Hippocampal formation (tissue), 2 donors: Measurements from ENCODE around the gene SCYGR2.
"Not testable (repeated sequence)": the region's sequence is repeated elsewhere in the genome, so short reads cannot be mapped to it uniquely, and the experiment has no call there.

Experiments
- DNase-seq, 2 donors: peaks; one replicate each; lab custom pipeline; 2025; lab: John Stamatoyannopoulos, UW

Gene SCYGR2

DNA sequence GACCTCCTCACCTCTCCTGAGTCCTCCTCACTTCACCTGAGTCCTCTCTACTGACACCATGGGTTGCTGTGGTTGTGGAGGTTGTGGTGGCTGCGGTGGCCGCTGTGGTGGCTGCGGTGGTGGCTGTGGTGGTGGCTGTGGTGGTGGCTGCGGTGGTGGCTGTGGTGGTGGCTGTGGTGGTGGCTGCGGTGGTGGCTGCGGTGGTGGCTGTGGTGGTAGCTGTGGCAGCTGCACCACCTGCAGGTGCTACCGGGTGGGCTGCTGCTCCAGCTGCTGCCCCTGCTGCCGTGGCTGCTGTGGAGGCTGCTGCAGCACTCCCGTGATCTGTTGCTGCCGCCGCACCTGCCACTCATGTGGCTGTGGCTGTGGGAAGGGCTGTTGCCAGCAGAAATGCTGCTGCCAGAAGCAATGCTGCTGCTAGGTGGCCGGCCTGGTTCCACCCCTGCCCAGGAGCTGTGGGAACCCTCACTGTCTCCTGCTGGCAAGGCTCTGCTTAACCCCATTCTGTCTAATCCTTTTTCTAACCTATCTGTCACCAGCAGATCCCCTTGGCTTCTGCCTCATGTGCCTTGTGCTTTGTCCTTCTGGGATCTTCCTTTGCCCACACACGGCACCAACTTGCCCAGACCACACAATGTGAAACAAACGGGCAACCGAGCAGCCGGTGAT is at the start of gene SCYGR2:
Gene SCYGR2 (plus strand): TSS at position 59 of the 669 bp plus-strand sequence. CDS start 0 bp downstream, at position 59.
- DNase-seq: not testable (repeated sequence)

GRCh38 chr2:227551836-227552235 is 46.9 kb upstream of the SCYGR2 start:
- no peak for DNase-seq

GRCh38 chr2:227562581-227562980 is 36.1 kb upstream of the SCYGR2 start:
- no peak for DNase-seq

GRCh38 chr2:227565080-227565479 is 33.6 kb upstream of the SCYGR2 start:
- DNase-seq: no peak

GRCh38 chr2:227566012-227566411 is 32.7 kb upstream of the SCYGR2 start:
- DNase-seq: no peak

DNA sequence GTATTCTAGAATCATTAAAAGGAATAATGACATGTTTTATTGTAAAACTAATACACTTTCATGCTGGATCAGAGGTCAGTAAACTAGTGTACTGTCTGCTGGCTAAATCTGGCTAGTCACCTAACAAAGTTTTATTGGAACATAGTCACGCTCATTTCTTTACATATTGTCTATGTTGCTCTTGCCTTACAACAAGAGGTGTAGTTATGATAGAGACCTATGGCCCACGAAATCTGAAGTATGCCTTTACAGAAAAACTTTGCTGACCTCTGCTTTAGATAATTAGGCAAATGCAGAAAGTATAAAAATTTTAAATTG is 29.9 kb upstream of the SCYGR2 start:
- DNase-seq: no peak

DNA sequence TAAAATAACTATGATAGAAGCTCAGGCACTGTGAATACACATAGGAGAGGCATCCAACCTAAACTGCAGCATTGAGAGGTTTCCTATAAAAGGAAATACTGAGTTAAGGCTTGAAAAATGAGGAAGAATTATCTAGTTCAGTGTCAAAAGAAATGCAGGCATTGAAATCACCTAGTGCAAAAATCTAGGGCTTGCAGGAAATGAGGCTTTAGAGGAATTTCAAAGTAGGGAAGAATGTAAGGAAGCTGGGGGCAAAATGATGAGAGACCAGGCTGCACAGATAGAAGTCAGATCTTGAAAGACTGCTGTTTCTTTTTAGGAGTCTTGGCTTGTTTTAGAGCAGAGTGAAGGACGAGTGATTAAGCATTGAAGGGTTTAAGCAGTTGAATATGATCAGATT is 28.1 kb upstream of the SCYGR2 start:
- no peak for DNase-seq

GRCh38 chr2:227576110-227576509 is 22.6 kb upstream of the SCYGR2 start:
- no peak for DNase-seq

DNA sequence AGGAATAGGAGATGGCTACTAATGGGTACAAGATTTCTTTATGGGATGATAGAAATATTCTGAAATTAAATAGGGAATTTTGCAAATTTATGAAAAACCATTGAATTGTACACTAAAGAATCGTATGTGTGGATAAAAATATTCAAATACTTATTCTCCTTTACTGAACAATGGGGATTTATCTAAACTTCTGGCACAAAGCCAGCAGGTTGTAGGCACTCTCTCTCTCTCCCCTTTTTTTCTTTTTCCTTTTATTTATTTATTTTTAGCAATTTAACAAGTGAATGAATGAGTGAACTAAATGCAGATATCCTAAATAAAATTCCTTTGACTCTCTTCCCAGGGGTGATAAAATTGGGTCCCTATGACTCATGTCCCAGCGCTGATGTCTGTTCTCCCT is 21.9 kb upstream of the SCYGR2 start:
- no peak for DNase-seq

DNA sequence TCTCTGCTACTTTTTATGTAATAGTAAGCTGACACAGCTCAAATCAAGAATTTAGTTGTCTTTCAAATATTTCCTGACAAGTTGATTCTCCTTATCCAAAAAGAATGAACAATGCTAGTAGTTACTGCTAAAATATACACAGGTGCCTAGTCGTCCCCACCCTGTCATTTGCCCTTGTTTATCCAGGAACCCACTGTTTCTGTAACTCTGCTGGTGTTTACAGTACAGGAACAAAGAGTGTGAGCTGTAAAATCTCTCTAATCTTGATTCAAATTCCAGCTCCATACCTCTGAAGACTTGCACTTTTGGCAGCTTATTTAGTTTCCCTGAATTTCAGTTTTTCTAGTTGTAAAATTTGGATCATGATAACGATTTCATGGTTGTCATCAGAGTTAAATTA is 21.1 kb upstream of the SCYGR2 start:
- DNase-seq: no peak

GRCh38 chr2:227578642-227579041 is 20.1 kb upstream of the SCYGR2 start:
- DNase-seq: no peak

- DNase-seq: no peak
Observed at GRCh38 chr2:227579791-227580190, 18.9 kb upstream of the SCYGR2 start.

DNA sequence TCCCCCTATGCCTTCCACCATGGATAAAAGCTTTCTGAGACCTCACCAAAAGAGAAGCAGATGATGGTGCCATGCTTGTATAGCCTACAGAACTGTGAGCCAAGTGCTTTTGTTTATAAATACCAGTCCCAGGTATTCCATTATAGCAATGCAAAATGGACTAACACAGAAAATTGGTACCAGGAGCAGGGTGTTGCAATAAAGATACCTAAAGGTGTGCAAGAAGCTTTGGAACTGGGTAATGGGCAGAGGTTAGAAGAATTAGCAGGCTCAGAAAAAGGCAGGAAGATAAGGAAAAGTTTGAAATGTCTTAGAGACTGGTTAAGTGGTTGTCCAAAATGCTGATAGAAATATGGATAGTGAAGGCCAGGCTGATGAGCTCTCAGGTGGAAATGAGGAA is 16.3 kb upstream of the SCYGR2 start:
- DNase-seq: no peak

- no peak for DNase-seq
Observed at GRCh38 chr2:227592694-227593387, 5.9 kb upstream of the SCYGR2 start.

DNA sequence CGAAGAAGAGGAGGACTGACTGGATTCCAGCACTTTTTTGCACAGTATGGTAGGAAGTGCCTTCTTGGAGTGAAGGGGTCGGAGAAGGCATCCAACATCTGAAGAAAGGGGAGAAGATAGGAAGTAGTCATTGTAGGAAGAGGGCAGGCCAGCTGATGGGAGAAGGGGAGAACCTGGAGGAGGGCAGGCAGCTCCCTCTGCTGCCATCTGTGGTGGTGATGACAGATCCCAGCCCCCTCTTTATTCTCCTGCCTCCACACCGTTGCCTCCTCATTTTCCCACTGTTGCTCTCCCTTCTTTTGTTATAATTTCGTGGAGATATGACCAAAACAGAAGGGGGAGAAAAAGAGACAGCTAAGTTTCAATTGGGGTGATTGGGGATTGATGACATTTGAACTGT is 2.9 kb upstream of the SCYGR2 start:
- DNase-seq: no peak

GRCh38 chr2:227597036-227597435 is 1.7 kb upstream of the SCYGR2 start:
- no peak for DNase-seq

DNA sequence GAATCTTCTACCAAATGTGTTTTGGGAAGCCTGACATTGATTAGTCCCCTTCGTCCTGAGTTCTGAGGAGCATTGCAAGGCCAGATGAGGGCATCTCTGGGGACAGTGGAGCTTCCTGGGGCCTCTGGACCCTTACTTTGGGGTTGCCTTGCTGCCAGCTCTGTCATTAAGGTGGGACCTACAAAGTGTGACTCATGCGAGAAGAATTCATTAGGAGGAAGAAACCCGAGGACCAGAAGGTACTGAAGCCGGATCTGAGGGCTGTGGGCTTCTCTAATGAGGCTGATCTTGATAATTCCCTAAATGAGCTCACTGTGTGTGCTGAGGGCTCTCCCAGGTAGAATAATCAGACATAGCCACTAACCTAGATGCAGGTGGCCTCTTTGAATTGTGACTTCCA is 695 bp upstream of the SCYGR2 start:
- no peak for DNase-seq

GRCh38 chr2:227602358-227602757 is 3.7 kb downstream of the SCYGR2 start:
- no peak for DNase-seq

- DNase-seq: no peak
Observed at GRCh38 chr2:227606476-227606875, 7.8 kb downstream of the SCYGR2 start.

- no peak for DNase-seq
Observed at GRCh38 chr2:227607941-227608340, 9.2 kb downstream of the SCYGR2 start.

DNA sequence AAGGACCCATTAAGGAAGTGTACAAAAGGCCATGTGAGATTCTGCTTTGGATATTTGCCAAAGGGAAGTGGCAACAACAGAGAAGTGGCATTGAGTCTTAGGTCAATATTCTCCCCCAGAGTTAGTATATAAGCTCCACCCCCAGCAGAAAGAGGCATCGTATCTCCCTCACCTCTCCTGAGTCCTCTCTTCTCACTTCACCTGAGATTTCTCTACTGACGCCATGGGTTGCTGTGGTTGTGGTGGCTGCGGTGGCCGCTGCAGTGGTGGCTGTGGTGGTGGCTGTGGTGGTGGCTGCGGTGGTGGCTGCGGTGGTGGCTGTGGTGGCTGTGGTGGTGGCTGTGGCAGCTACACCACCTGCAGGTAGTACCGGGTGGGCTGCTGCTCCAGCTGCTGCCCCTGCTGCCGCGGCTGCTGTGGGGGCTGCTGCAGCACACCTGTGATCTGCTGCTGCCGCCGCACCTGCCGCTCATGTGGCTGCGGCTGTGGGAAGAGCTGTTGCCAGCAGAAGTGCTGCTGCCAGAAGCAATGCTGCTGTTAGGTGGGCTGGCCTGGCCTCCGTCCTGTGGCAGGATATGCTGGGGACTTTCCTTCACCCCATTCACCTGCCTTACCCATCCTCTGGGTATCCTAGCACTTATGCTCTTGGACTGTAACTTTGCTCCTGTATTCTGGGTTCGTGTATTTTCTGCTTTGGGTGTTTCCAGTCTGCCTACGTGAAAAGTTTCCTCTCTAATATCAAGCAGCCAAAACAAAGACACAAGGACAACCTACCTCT is 10.1 kb downstream of the SCYGR2 start:
- no peak for DNase-seq

DNA sequence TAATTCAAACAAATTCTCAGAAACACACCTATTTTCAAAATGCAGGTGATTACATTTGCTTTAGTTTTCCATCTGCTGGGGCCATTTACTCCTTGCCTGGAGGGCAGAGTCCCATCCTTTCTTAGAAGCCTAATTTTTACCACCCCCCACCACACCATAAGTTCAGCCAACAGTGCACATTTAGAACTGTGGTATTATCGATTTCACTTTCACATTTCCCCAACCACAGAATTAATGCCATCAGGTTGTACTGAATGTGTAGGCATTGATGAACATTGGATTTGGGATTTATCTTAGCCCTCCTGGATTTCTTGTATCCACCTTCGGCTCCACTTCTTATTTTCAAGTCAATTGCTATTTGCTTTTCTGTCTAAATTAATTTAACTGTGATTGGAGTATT is 11.4 kb downstream of the SCYGR2 start:
- no peak for DNase-seq
